Urinary bladder (tissue), 4 donors: Measurements from ENCODE around the gene SHC4. TPM values are rescaled to one million over a fixed set of nuclear protein-coding genes. Genes with fewer than 3 reads are reported as not detected.

ENCODE experiments used
- DNase-seq: peaks from one replicate; pipeline ENCODE4 v3.0.0-alpha.2; 2015; ENCODE audit errors: extremely low spot score
- H3K27ac ChIP-seq: one replicate; pipeline ENCODE4 v1.5.1; 2013; ENCODE audit warnings: low read depth, mild to moderate bottlenecking, moderate library complexity
- H3K36me3 ChIP-seq: one replicate; pipeline ENCODE4 v1.6.1; 2013; ENCODE audit warnings: mild to moderate bottlenecking, moderate library complexity; ENCODE audit not compliant: insufficient read depth
- H3K4me1 ChIP-seq: one replicate; pipeline ENCODE4 v1.6.1; 2013; ENCODE audit warnings: mild to moderate bottlenecking, moderate library complexity; ENCODE audit not compliant: insufficient read depth
- H3K4me3 ChIP-seq: one replicate; pipeline ENCODE4 v1.5.1; 2013; ENCODE audit warnings: low read depth, low read length
- WGBS: extraction: QIAGEN DNeasy Blood & Tissue Kit; methylation state at CpG from one replicate; pipeline ENCODE4 v1.1.7; 2013; 5-methylcytosine and 5-hydroxymethylcytosine counted together
- polyA plus RNA-seq: library from polyadenylated mRNA; stranded (reverse); fragments of 200-250 nt; gene quantifications from one replicate; pipeline ENCODE4 v1.2.3, GENCODE V29; 2013
- small RNA-seq: library from RNA; depleted of rRNA; stranded (forward); fragments of <200 nt; gene quantifications from one replicate; pipeline ENCODE3, GENCODE V24; 2014
- total RNA-seq: library from RNA; depleted of rRNA; stranded (reverse); fragments of >200 nt; gene quantifications from one replicate; pipeline ENCODE4 v1.2.3, GENCODE V29; 2014
- donor health status: healthy with polysubstance abuse.
- donor health status: healthy.

SHC4 gene
- total and polyA plus RNA-seq, 2 donors: 0.68 to 8.8 TPM

DNA sequence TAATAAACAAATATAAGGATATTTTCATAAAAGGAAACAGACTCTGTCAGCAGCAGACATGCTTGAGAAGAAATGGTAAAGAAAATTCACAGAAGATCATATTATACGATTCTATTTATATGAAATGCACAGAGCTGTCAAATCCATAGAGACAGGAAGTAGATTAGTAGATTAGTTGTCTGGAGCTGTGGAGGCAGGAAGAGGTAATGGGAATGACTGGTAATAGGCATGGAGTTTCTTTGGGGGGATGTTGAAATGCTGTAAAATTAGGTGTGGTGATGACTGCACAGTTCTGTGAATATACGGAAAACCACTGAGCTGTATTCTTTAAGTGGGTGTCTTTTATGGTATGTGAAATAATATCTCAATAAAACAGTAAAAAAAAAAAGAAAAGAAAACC is 188.2 kb downstream of the SHC4 start:
- Histone ChIP-seq H3K27ac (no peak overlapping the region), H3K36me3 (no peaks in the 10 kb centered on the region), H3K4me1 (no peaks in the 10 kb centered on the region), H3K4me3 (no peak overlapping the region)
- 79% methylated on average over 2 of the region's 2 CpGs for WGBS
- DNase-seq: no peak

DNA sequence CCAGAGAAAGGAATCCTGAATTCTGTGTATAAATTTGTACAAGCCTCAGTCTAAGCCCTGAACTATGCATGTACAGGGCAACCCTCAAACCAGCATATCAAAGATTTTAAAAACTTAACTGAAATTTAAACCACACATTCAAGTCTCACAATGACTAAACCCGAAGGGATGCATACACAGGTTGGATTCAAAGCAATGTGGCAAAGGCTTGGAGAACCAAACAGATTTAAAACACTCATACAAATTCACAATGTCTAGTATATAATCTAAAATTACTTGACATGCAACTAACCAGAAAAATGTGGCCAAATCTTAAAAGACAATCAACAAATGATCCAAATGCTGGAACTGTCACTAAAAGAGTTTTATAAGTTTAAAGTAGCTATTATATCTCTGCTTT is 189.2 kb downstream of the SHC4 start:
- H3K4me1 ChIP-seq: no peaks in the 10 kb centered on the region
- 97% methylated on average over 1 of the region's 1 CpG for WGBS
- no peak overlapping the region for H3K27ac ChIP-seq
- H3K4me3 ChIP-seq: no peak overlapping the region
- no peaks in the 10 kb centered on the region for H3K36me3 ChIP-seq
- DNase-seq: no peak

Small RNA genes lying within 50 kb of the gene (small RNA-seq; reads per million reads assigned to genes)
- not detected for gene RF00019

Other genes starting within 250 kb of the SHC4 start
- 17.7 TPM for gene CEP152, start 152.8 kb downstream of the SHC4 start, total RNA-seq
- gene CEP152, start 152.8 kb downstream of the SHC4 start, polyA plus RNA-seq: 1.3 TPM
- 260 TPM for gene EID1, start 85.8 kb downstream of the SHC4 start, total RNA-seq
- gene EID1, start 85.8 kb downstream of the SHC4 start, polyA plus RNA-seq: 241 TPM
- 94.2 TPM for gene SECISBP2L, start 82.5 kb upstream of the SHC4 start, total RNA-seq
- 20.1 TPM for gene SECISBP2L, start 82.5 kb upstream of the SHC4 start, polyA plus RNA-seq
- 139 TPM for gene COPS2, start 191.7 kb upstream of the SHC4 start, total RNA-seq
- 59.1 TPM for gene COPS2, start 191.7 kb upstream of the SHC4 start, polyA plus RNA-seq
- gene GALK2, start 206.3 kb upstream of the SHC4 start, total RNA-seq: 49.8 TPM
- 22.2 TPM for gene GALK2, start 206.3 kb upstream of the SHC4 start, polyA plus RNA-seq